H1 (cell line): ENCODE results near the gene FGF3. TPM values are rescaled to one million over a fixed set of nuclear protein-coding genes. Genes with fewer than 3 reads are reported as not detected.

Experiments used
- GABPA ChIP-seq: IDR thresholded peaks from 2 replicates; pipeline ENCODE4 v1.6.1; 2011; ENCODE audit warnings: mild to moderate bottlenecking, low read length, moderate library complexity, borderline replicate concordance; ENCODE audit not compliant: insufficient read depth
- HDAC2 ChIP-seq, 2 experiments: fragments of 300-600 bp in 1 of 2; sonication (generic) in 1 of 2; IDR thresholded peaks; 2 replicates each; pipeline ENCODE4 v1.6.1; 2011 to 2012; ENCODE audit warnings: low read depth in 2 of 2, low read length in 2 of 2, mild to moderate bottlenecking in 2 of 2, moderate library complexity in 2 of 2, borderline replicate concordance in 1 of 2, inconsistent platforms in 1 of 2
- KDM1A ChIP-seq: fragments of 200-600, 300-600 bp; sonication (generic); IDR thresholded peaks from 2 replicates; pipeline ENCODE4 v1.7.1; 2016; ENCODE audit warnings: mild to moderate bottlenecking, low read length, borderline replicate concordance
- RBBP5 ChIP-seq: IDR thresholded peaks from 2 replicates; pipeline ENCODE4 v1.7.1; 2012; ENCODE audit warnings: low read depth, mild to moderate bottlenecking, inconsistent platforms, low read length, moderate library complexity, borderline replicate concordance
- SP4 ChIP-seq: IDR thresholded peaks from 2 replicates; pipeline ENCODE4 v1.6.1; 2012; ENCODE audit warnings: low read length, inconsistent platforms
- polyA plus RNA-seq, 7 experiments: library from polyadenylated mRNA; depleted of rRNA in 3 of 7; stranded (reverse) in 5 of 7; unstranded in 2 of 7; fragments of >200 nt in 5 of 7; fragments of 200-250 nt in 2 of 7; gene quantifications; 1 replicate in 5 of 7; 2 replicates in 1 of 7; 4 replicates in 1 of 7; pipeline versions ENCODE4 v1.2.1 to v1.2.3, GENCODE V29; 2011 to 2013; ENCODE audit warnings: missing spikeins in 2 of 7, mixed read lengths in 2 of 7
- total RNA-seq: library from RNA; stranded (reverse); fragmentation: NEBNext Ultra II Directional; extraction: Animal tissue kit (Norgen Biotek cat#: 25700); gene quantifications from 2 replicates; pipeline ENCODE4 v1.2.1, GENCODE V29; 2021
- TF ChIP-seq, protein P1 (sequence below): IDR thresholded peaks from 2 replicates; pipeline ENCODE4 v1.6.1; 2012; ENCODE audit warnings: low read length, inconsistent platforms
- TF ChIP-seq, protein P2 (sequence below): fragments of 300-600 bp; sonication (generic); IDR thresholded peaks from 2 replicates; pipeline ENCODE4 v1.7.1; 2012; ENCODE audit warnings: low read length, moderate library complexity, mild to moderate bottlenecking, inconsistent platforms; ENCODE audit not compliant: insufficient replicate concordance

FGF3 gene
- total and polyA plus RNA-seq, 2 of the 8 experiments (the other 6 are each of a cell fraction or from before 2014, with no cell fraction given), result not detected

DNA sequence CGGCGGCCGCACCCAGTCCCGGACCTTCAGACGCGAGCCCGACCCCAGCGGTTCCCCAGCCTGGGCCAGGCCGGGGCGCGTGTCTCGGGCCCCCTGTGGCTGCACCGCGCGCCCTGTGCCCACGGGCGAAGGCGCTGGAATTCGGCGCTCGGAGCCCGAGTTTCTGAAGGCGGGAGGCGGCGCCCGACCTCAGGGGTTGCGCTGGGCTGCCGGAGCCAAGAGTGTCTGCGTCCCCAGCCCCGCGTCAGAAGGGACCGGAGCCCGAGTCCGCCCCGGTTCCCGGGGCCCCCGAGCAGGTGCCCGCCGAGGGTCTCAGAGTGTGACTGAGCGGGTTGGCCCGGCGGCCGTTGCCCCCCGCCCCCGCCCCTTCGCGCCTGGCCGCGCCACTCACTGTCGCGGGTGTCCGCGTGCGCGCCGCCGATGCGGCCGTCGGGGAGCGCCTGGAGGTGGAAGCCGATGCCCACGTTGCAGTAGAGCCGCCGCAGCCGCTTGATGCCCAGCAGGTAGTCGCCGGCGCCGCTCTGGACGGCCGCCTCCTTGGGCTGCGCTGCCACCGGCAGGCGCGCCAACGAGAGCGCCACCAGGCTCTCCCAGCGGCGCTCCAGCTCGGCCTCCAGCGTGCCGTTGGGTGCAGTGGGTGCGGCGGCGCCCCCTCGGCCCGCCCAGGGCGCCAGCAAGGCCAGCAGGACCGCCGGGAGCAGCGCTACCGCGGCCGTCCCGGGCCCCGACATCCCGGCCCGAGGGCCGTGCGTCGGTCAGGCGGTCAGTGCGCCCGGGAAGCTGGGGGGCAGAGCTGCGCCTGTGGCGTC lies 44.7 kb downstream of the FGF3 start (continued):
- TF ChIP-seq GABPA (0 out of 2 replicates have a peak, but pooled peaks have one; percentile 5), SP4 (no peak), RBBP5 (0 out of 2 replicates have a peak, but pooled peaks have one; percentile 46), KDM1A (no peak), HDAC2 (IDR thresholded peaks at IDR 0.05; ENCODE audit: borderline replicate concordance in 1 of 2, low read depth in 2 of 2, low read length in 2 of 2) (no peak)
- TF ChIP-seq, protein P1, sequence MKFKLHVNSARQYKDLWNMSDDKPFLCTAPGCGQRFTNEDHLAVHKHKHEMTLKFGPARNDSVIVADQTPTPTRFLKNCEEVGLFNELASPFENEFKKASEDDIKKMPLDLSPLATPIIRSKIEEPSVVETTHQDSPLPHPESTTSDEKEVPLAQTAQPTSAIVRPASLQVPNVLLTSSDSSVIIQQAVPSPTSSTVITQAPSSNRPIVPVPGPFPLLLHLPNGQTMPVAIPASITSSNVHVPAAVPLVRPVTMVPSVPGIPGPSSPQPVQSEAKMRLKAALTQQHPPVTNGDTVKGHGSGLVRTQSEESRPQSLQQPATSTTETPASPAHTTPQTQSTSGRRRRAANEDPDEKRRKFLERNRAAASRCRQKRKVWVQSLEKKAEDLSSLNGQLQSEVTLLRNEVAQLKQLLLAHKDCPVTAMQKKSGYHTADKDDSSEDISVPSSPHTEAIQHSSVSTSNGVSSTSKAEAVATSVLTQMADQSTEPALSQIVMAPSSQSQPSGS, result no peak
- TF ChIP-seq, protein P2, sequence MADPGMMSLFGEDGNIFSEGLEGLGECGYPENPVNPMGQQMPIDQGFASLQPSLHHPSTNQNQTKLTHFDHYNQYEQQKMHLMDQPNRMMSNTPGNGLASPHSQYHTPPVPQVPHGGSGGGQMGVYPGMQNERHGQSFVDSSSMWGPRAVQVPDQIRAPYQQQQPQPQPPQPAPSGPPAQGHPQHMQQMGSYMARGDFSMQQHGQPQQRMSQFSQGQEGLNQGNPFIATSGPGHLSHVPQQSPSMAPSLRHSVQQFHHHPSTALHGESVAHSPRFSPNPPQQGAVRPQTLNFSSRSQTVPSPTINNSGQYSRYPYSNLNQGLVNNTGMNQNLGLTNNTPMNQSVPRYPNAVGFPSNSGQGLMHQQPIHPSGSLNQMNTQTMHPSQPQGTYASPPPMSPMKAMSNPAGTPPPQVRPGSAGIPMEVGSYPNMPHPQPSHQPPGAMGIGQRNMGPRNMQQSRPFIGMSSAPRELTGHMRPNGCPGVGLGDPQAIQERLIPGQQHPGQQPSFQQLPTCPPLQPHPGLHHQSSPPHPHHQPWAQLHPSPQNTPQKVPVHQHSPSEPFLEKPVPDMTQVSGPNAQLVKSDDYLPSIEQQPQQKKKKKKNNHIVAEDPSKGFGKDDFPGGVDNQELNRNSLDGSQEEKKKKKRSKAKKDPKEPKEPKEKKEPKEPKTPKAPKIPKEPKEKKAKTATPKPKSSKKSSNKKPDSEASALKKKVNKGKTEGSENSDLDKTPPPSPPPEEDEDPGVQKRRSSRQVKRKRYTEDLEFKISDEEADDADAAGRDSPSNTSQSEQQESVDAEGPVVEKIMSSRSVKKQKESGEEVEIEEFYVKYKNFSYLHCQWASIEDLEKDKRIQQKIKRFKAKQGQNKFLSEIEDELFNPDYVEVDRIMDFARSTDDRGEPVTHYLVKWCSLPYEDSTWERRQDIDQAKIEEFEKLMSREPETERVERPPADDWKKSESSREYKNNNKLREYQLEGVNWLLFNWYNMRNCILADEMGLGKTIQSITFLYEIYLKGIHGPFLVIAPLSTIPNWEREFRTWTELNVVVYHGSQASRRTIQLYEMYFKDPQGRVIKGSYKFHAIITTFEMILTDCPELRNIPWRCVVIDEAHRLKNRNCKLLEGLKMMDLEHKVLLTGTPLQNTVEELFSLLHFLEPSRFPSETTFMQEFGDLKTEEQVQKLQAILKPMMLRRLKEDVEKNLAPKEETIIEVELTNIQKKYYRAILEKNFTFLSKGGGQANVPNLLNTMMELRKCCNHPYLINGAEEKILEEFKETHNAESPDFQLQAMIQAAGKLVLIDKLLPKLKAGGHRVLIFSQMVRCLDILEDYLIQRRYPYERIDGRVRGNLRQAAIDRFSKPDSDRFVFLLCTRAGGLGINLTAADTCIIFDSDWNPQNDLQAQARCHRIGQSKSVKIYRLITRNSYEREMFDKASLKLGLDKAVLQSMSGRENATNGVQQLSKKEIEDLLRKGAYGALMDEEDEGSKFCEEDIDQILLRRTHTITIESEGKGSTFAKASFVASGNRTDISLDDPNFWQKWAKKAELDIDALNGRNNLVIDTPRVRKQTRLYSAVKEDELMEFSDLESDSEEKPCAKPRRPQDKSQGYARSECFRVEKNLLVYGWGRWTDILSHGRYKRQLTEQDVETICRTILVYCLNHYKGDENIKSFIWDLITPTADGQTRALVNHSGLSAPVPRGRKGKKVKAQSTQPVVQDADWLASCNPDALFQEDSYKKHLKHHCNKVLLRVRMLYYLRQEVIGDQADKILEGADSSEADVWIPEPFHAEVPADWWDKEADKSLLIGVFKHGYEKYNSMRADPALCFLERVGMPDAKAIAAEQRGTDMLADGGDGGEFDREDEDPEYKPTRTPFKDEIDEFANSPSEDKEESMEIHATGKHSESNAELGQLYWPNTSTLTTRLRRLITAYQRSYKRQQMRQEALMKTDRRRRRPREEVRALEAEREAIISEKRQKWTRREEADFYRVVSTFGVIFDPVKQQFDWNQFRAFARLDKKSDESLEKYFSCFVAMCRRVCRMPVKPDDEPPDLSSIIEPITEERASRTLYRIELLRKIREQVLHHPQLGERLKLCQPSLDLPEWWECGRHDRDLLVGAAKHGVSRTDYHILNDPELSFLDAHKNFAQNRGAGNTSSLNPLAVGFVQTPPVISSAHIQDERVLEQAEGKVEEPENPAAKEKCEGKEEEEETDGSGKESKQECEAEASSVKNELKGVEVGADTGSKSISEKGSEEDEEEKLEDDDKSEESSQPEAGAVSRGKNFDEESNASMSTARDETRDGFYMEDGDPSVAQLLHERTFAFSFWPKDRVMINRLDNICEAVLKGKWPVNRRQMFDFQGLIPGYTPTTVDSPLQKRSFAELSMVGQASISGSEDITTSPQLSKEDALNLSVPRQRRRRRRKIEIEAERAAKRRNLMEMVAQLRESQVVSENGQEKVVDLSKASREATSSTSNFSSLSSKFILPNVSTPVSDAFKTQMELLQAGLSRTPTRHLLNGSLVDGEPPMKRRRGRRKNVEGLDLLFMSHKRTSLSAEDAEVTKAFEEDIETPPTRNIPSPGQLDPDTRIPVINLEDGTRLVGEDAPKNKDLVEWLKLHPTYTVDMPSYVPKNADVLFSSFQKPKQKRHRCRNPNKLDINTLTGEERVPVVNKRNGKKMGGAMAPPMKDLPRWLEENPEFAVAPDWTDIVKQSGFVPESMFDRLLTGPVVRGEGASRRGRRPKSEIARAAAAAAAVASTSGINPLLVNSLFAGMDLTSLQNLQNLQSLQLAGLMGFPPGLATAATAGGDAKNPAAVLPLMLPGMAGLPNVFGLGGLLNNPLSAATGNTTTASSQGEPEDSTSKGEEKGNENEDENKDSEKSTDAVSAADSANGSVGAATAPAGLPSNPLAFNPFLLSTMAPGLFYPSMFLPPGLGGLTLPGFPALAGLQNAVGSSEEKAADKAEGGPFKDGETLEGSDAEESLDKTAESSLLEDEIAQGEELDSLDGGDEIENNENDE, result no peak
